GM12891 (cell line): ENCODE measurements around the gene ALG1. TPM values are rescaled to one million over a fixed set of nuclear protein-coding genes. Genes with fewer than 3 reads are reported as not detected.

Experiments
- DNase-seq: peaks from one replicate; pipeline ENCODE4 v3.0.0; 2011; ENCODE audit warnings: low spot score; ENCODE audit not compliant: insufficient read length
- FAIRE-seq: peaks from 2 replicates; lab custom pipeline; 2011; peaks lifted over from hg19 to GRCh38; lab: Jason Lieb, UNC
- PAX5 ChIP-seq: IDR thresholded peaks from 2 replicates; pipeline ENCODE4 v1.6.1; 2011; ENCODE audit warnings: low read length, moderate library complexity, mild to moderate bottlenecking; ENCODE audit not compliant: insufficient read depth, severe bottlenecking
- POLR2A ChIP-seq: IDR thresholded peaks from 2 replicates; pipeline ENCODE4 v1.6.1; 2011; ENCODE audit warnings: low read depth, low read length, control low read depth
- POLR2AphosphoS5 ChIP-seq: IDR thresholded peaks from 2 replicates; pipeline ENCODE4 v1.6.1; 2011; ENCODE audit warnings: low read depth, low read length, control low read depth
- POU2F2 ChIP-seq: IDR thresholded peaks from 2 replicates; pipeline ENCODE4 v1.6.1; 2011; ENCODE audit warnings: low read depth, mild to moderate bottlenecking, control low read depth, low read length, moderate library complexity
- SPI1 ChIP-seq: IDR thresholded peaks from 2 replicates; pipeline ENCODE4 v1.6.1; 2011; ENCODE audit warnings: low read depth, low read length, control low read depth
- TAF1 ChIP-seq: IDR thresholded peaks from 2 replicates; pipeline ENCODE4 v1.6.1; 2011; ENCODE audit warnings: low read depth, low read length, control low read depth
- polyA plus RNA-seq: library from polyadenylated mRNA; unstranded; fragments of >200 nt; gene quantifications from one replicate; pipeline ENCODE4 v1.2.1, GENCODE V29; 2012; ENCODE audit warnings: low read depth, missing spikeins, inconsistent platforms; ENCODE audit not compliant: missing spikeins

ALG1 gene
- polyA plus RNA-seq = 12.4 TPM

DNA sequence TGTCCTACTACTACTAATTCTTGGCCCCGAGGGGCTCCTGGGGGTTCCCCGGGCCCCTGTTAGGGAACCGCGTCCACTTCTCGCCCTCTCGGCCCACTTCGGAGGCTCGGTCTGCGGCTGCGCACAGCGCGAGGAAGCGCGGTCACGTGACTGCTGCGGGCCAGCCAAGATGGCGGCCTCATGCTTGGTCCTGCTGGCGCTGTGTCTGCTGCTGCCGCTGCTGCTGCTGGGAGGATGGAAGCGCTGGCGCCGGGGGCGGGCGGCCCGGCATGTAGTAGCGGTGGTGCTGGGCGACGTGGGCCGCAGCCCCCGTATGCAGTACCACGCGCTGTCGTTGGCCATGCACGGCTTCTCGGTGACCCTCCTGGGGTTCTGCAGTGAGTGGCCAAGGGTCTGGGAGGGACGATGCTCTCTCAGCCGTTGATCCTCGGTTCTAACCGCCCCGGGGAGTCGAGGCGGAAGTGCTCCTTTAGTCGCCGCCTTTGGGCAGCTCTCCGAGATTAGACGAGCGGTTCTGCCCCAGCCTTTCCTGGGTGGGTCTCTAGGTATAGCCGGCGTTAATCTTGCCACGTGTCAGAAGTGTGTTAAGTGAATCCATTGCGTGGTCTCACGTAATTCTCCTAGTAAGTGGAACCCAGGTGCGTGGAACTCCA, at the start of gene ALG1:
Gene ALG1 (plus strand): TSS at position 163 of the 653 bp plus-strand sequence. CDS start 7 bp downstream, at position 170.
- peak; percentile 95 for DNase-seq
- FAIRE-seq = peak; percentile 88
- TF ChIP-seq POLR2A (peak; percentile 97), POU2F2 (peak; percentile 86), POLR2AphosphoS5 (peak; percentile 96), TAF1 (peak; percentile 93), PAX5 (no peak), SPI1 (peak; percentile 45; the same call in 1 of the 2 replicates)

GRCh38 chr16:5022521-5022920, 49.1 kb upstream of the ALG1 start:
- FAIRE-seq = no peak
- no peak for DNase-seq
- TF ChIP-seq POLR2A (no peak), POLR2AphosphoS5 (no peak), POU2F2 (no peak), PAX5 (no peak), SPI1 (no peak), TAF1 (no peak)

DNA sequence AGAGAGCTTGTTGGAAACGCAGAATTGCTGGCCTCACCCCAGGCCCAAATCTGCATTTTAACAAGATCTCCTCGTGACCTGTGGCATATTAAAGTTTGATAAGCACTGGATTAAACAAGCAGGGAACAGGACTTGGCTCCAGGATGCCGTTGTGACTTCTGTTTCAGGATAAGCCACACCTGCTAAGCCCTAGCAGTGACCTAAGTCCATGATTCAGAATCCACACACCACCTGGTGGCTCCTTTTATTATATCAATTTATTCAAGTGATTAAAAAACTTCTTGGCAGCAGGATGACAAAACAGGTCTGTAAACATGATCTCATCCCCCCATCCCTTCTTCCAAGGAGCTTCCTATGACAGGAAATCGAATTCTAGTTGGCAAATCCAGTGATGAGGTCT, 47.0 kb upstream of the ALG1 start:
- FAIRE-seq (no peak), DNase-seq (no peak)
- TF ChIP-seq POLR2AphosphoS5 (no peak), TAF1 (no peak), POLR2A (no peak), POU2F2 (no peak), PAX5 (no peak), SPI1 (no peak)

GRCh38 chr16:5025171-5025632, 46.4 kb upstream of the ALG1 start:
- no peak for TF ChIP-seq POLR2A
- no peak for TF ChIP-seq POLR2AphosphoS5
- TF ChIP-seq TAF1 = no peak
- TF ChIP-seq SPI1 = no peak
- no peak for TF ChIP-seq POU2F2
- TF ChIP-seq PAX5 = no peak
- FAIRE-seq (no peak), DNase-seq (no peak)

DNA sequence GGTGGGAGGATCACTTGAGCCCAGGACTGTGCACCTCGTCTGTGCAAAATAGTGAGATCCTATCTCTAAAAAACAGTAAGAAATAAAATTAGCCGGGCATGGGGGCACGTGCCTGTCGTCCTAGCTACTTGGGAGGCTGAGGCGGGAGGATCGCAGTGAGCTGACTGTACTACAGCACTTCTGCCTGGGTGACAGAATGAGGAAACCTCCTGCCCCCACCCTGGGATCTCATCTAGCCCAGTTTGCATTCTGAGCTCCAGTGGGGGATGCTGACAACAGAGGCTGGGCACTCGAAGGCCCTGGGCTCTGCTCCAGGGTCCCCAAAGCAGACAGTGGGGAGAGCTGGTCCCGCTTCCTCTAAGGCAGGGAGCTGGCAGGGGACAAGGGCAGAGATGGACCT, 45.0 kb upstream of the ALG1 start:
- TF ChIP-seq SPI1 (no peak), TAF1 (no peak), POU2F2 (no peak), PAX5 (no peak), POLR2AphosphoS5 (no peak), POLR2A (no peak)
- FAIRE-seq (no peak), DNase-seq (no peak)

GRCh38 chr16:5027086-5027485, 44.6 kb upstream of the ALG1 start:
- FAIRE-seq = no peak
- DNase-seq = no peak
- no peak for TF ChIP-seq POLR2A
- TF ChIP-seq POLR2AphosphoS5 = no peak
- no peak for TF ChIP-seq PAX5
- TF ChIP-seq SPI1 = no peak
- no peak for TF ChIP-seq POU2F2
- TF ChIP-seq TAF1 = no peak

GRCh38 chr16:5027575-5028235, 43.9 kb upstream of the ALG1 start:
- DNase-seq = no peak
- TF ChIP-seq TAF1 = no peak
- TF ChIP-seq POLR2A = no peak
- TF ChIP-seq POU2F2 = no peak
- TF ChIP-seq SPI1 = no peak
- no peak for TF ChIP-seq POLR2AphosphoS5
- TF ChIP-seq PAX5 = no peak
- no peak for FAIRE-seq

DNA sequence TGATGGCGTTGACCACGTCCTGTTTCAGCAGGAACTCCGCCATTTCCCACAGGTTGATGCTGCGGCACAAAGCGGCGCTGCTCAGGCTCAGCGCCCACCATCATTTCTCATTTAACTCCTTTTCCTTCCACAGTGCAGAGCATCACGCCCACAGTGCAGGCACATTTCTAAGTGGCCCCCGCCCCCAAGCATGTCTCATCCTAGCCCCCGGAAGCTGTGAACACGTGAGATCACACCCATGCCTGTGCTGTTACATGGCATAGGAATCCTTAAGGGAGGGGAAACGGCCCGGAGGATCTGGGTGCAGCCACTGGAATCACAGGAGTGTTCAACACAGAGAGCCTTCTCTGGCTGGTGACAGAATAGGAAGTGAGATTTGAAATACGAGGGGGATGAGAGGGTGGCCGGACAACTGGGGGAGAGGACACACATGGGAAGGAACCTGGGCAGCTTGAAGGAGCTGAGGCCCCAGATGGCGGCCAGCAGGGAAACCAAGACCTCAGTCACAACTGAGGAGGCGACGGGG, 42.6 kb upstream of the ALG1 start:
- TF ChIP-seq POLR2AphosphoS5 = no peak
- no peak for TF ChIP-seq PAX5
- no peak for TF ChIP-seq POU2F2
- no peak for TF ChIP-seq POLR2A
- no peak for TF ChIP-seq SPI1
- TF ChIP-seq TAF1 = no peak
- no peak for FAIRE-seq
- DNase-seq = no peak

GRCh38 chr16:5030251-5030870, 41.3 kb upstream of the ALG1 start:
- TF ChIP-seq SPI1 (no peak), PAX5 (no peak), POU2F2 (no peak), TAF1 (no peak), POLR2AphosphoS5 (no peak), POLR2A (no peak)
- FAIRE-seq = no peak
- DNase-seq = no peak

DNA sequence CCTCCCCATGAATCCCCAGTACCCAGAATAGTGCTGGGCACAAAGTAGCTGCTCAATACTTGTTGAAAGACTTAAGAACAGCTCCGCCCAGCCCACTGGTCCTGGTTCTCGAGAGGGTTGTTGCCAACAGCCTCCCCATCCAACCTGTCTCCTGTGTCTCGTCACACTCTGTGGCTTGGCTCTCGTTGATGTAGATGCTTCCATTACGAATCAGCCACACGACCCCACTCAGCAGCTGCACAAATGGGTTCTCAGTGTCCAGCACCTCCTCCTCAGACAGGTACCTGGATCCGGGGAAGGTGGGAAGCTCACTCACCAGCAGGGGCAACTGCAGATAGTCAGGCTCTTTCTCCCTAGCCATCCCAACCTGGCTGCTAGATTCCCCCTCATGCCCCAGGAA, 40.0 kb upstream of the ALG1 start:
- FAIRE-seq (no peak), DNase-seq (no peak)
- TF ChIP-seq POU2F2 (no peak), TAF1 (no peak), POLR2AphosphoS5 (no peak), PAX5 (no peak), POLR2A (no peak), SPI1 (no peak)
